Suprapubic skin (tissue), 4 donors: Measurements from ENCODE around the gene UPF2.

ENCODE experiments used
- CTCF ChIP-seq, 2 donors: fragments of 200-600 bp in 1 of 2; fragments of 450-650 bp in 1 of 2; sonication (generic) in 1 of 2; IDR thresholded peaks; one replicate each; pipeline ENCODE4 v1.5.1; 2016 to 2019; ENCODE audit warnings: antibody characterized with exemption in 2 of 2, mild to moderate bottlenecking in 1 of 2, moderate library complexity in 1 of 2
- EP300 ChIP-seq: sonication (generic); formaldehyde crosslinking; IDR thresholded peaks from one replicate; pipeline ENCODE4 v1.6.1; 2017; ENCODE audit warnings: antibody characterized with exemption
- POLR2A ChIP-seq, 2 donors: fragments of 450-650 bp; IDR thresholded peaks; one replicate each; pipeline ENCODE4 v1.6.1; 2017; ENCODE audit warnings: antibody characterized with exemption in 2 of 2, mild to moderate bottlenecking in 2 of 2, moderate library complexity in 2 of 2
- POLR2AphosphoS5 ChIP-seq, 3 donors: sonication (generic); formaldehyde crosslinking; IDR thresholded peaks; one replicate each; pipeline ENCODE4 v1.6.1; 2017; ENCODE audit warnings: antibody characterized with exemption in 3 of 3

- TF ChIP-seq CTCF (IDR thresholded peaks at IDR 0.05) (no peak), POLR2AphosphoS5 (IDR thresholded peaks at IDR 0.05) (no peak), POLR2A (IDR thresholded peaks at IDR 0.05) (no peak), EP300 (no peak)
Observed at GRCh38 chr10:11908536-11908935, 134.1 kb downstream of the UPF2 start.
